ENCODE data around the gene FNBP1L.

FNBP1L gene

DNA sequence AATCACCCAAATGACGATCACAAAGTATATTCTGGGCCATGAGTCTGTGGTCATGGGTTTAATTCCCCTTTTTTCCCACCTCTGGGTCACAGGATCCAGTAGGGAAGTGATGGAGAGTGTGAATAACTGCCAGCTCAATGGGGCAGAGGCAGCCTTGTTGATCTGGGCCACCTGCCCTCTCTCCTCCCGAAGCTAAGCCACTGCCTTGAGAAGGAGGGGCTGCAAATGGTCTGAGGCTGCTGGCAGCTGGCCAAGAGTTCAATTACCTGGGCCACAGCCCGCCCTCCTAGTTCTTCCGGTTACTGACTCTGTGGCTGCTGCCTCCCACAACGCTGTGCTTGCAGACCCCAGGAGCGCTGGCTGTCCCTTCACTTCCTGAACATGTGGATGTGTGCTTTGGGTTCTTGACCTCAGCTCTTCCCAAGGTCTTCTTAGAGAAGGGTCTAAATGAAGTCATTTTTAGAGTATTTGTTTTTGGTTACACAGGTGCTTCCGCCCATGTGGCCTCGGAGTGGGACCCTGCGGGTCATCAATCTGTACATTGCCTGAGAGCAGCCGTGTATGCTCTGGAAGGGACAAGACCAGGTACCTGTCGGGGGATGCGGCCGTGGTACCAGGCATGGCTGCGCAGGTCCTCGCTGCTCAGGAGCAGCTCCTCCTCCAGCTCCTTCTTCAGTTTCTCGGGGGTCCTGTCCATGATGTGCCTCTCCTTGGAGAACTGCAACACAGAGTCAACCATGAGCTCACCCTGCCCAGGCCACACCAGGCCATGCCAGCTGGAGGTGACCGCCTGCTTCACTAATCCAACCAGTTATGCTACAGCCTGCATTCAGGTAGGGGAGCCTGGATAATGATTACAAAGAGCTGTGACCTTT is 144.0 kb downstream of the FNBP1L start:
- no peak for DNase-seq (ENCODE audit: low read depth)
- no peak overlapping the region for H3K4me3 ChIP-seq (ENCODE audit: low read depth, low read length)
- TF ChIP-seq, protein P1, sequence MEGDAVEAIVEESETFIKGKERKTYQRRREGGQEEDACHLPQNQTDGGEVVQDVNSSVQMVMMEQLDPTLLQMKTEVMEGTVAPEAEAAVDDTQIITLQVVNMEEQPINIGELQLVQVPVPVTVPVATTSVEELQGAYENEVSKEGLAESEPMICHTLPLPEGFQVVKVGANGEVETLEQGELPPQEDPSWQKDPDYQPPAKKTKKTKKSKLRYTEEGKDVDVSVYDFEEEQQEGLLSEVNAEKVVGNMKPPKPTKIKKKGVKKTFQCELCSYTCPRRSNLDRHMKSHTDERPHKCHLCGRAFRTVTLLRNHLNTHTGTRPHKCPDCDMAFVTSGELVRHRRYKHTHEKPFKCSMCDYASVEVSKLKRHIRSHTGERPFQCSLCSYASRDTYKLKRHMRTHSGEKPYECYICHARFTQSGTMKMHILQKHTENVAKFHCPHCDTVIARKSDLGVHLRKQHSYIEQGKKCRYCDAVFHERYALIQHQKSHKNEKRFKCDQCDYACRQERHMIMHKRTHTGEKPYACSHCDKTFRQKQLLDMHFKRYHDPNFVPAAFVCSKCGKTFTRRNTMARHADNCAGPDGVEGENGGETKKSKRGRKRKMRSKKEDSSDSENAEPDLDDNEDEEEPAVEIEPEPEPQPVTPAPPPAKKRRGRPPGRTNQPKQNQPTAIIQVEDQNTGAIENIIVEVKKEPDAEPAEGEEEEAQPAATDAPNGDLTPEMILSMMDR (IDR thresholded peaks at IDR 0.05; ENCODE audit: low read depth, low read length, missing control alignments), result no peak
- in situ Hi-C loops (cut with HindIII; ENCODE audit: low sequenced_read_pairs), result no loop called here

DNA sequence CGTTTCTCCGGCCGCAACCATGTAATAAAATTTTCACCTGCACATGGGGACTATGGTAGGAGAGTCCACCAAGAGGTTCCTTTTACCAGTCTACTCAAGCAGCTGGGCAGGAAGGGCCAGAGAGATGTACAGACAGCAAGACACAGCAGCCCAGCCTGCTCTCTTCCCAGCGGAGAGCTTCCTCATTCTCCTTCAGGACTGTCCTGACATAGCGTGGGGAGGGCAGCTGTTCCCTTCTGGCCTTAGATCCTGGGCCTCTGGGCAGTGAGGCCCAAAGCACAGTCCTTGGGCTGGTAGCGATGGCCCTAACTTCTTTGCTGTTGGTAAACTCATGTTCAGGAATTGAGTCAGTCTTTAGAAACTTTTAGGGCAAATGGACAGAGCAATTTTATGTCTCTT is 144.6 kb downstream of the FNBP1L start:
- no peak for DNase-seq (ENCODE audit: low read depth)
- TF ChIP-seq, protein P1 (IDR thresholded peaks at IDR 0.05; ENCODE audit: low read depth, low read length, missing control alignments), result no peak
- in situ Hi-C loops (cut with HindIII; ENCODE audit: low sequenced_read_pairs), result no loop called here
- H3K4me3 ChIP-seq (ENCODE audit: low read depth, low read length), result no peak overlapping the region

DNA sequence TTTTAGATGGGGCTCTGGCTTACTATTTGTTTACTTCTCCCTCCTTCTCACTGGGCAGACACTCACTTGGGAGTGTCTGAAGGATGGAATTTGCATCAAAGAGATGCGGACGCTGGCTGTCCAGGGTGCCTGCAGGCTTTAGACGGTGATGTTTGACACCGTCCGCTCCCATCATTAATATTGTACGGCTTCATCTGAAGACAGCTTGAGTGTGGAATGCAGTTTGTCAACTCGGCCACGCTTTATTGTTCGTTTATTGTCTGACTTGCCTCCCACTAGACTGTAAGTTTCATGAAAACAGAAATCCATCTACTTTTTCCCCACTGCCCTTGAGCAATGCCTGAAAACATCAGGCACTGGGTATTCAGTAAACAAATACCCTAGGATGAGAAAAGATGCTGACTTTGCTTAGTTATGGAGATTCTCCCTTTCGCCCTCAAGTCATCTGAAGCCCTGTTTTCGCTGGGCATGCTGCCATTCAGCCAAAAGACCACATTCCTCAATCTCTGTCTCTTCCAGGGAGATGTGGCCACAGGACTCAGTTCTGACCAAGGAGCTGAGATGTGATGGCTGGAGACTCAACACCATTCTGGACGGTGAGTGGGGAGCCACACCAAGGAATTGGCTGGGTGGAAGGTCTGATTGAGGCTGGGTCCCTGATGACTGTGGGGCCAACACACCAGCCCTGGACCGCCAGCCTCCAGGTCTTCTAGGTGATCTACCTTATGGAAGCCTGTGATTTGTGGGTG is 146.1 kb downstream of the FNBP1L start:
- no peak overlapping the region for H3K4me3 ChIP-seq (ENCODE audit: low read depth, low read length)
- in situ Hi-C loops (cut with HindIII; ENCODE audit: low sequenced_read_pairs), result no loop called here
- no peak for DNase-seq (ENCODE audit: low read depth)
- TF ChIP-seq, protein P1 (IDR thresholded peaks at IDR 0.05; ENCODE audit: low read depth, low read length, missing control alignments), result no peak

DNA sequence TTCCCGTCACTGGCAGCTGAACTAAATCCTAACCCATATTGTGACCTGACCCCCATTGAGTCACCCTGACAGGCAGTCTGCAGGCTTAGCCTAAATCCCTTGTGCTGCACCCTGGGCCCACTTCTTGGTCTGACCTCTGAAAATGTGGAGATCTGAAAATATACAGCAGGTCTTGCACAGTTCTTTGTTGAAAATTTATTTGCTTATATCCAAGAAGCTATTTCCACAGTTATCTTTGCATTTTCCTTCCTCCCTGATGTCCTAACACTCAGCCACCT is 146.6 kb downstream of the FNBP1L start:
- in situ Hi-C loops (cut with HindIII; ENCODE audit: low sequenced_read_pairs), result no loop called here
- no peak overlapping the region for H3K4me3 ChIP-seq (ENCODE audit: low read depth, low read length)
- TF ChIP-seq, protein P1 (IDR thresholded peaks at IDR 0.05; ENCODE audit: low read depth, low read length, missing control alignments), result no peak
- DNase-seq (ENCODE audit: low read depth), result no peak

DNA sequence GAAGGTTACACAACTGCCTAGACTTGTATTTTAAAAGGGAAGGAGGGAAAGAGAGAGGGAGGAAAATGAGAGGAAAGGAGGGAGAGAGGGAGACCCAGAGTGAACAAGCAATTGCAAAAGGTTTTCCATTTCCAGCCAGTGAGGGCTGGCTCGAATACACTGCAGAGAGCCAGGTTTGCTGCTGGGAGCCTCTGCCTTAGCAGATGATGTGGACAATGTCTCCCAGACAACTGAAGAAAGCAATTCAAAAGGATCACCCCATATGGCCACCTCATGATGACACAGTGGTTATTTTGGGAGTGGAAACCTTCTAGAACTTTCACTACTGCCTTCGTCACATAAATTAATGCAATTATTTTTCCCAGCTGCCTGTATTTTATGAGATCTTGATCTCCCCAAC is 147.3 kb downstream of the FNBP1L start:
- in situ Hi-C loops (cut with HindIII; ENCODE audit: low sequenced_read_pairs), result no loop called here
- TF ChIP-seq, protein P1 (IDR thresholded peaks at IDR 0.05; ENCODE audit: low read depth, low read length, missing control alignments), result no peak
- no peak for DNase-seq (ENCODE audit: low read depth)
- H3K4me3 ChIP-seq (ENCODE audit: low read depth, low read length), result no peak overlapping the region

DNA sequence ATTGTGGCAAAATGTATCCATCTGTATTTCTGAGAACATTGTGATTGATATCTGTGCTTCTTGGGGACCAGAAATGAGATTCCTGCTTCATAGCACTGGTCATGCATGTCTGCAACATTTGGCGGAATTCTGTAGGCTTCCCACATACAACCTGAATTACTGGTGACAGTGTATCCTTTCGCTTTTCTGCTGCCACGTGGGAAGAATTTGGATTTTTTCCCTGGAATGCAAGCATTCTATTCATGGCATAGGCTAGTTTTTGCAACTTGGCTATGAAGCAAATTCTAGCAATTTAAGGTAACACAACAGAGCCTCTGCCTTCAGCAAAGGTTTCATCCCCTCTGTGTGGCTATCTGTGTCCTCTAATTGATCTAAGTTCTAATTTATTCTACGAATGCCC is 147.8 kb downstream of the FNBP1L start:
- no peak overlapping the region for H3K4me3 ChIP-seq (ENCODE audit: low read depth, low read length)
- DNase-seq (ENCODE audit: low read depth), result no peak
- in situ Hi-C loops (cut with HindIII; ENCODE audit: low sequenced_read_pairs), result no loop called here
- TF ChIP-seq, protein P1 (IDR thresholded peaks at IDR 0.05; ENCODE audit: low read depth, low read length, missing control alignments), result no peak
